ENCODE data around the gene MEAF6. TPM values are rescaled to one million over a fixed set of nuclear protein-coding genes. Genes with fewer than 3 reads are reported as not detected.

The MEAF6 gene
- total and polyA plus RNA-seq, 2 of the 8 experiments (the other 6 are each of a cell fraction or from before 2014, with no cell fraction given) = 23.0 to 38.8 TPM

DNA sequence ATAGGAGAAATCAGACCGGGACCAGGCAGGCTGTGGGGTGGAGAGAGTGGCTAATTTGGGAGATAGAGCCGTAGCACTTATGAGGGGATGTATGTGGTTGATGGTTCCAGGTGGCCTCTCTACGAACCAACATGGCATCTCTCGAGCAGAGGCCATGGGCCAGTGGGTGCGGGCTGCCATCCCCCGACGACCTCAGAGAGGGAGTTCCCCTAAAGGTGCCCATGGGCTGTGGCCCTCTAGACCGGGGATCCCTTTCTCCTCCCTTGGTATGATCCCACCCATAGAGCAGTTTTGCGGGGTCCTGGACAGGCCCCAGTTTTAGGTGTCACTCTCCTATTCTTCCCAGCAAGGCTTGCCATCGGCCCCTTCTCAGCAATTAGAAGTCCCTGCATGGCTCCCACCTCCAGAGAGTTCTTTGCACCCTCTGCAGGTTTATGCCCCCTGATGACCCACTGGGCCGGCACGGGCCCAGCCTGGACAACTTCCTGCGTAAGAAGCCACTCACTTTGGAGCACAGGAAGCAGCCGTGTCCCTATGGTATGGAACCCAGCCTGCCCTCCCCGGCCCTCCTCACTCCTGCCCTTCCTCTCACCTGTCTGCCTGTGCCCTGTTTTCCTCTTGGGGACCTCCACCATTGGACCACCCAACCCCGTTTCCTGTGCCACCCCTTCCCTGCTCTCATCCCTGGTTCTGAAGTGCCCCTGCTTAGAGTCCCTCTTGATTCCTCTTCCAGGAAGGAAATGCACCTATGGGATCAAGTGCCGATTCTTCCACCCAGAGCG is 32.4 kb downstream of the MEAF6 start:
- Histone ChIP-seq H4K20me1 (replicated peaks in 1 of 2; ENCODE audit: control insufficient read depth in 1 of 2, insufficient read depth in 2 of 2, low read length in 2 of 2) (peaks cover 4 to 10% of the 10 kb centered on the region in 2 experiments), H3K27me3 (replicated peaks in 1 of 4; ENCODE audit: control insufficient read depth in 3 of 4, extremely low read depth in 1 of 4, insufficient read depth in 3 of 4, low read length in 3 of 4) (no peaks in the 10 kb centered on the region), H4K8ac (ENCODE audit: extremely low read depth, insufficient read depth, low read length) (no peak overlapping the region), H3K56ac (replicated peaks; ENCODE audit: insufficient read length, low read depth, low read length) (no peak overlapping the region), H2AK5ac (ENCODE audit: low read depth, low read length) (no peak overlapping the region), H3K27ac (ENCODE audit: low read depth, low read length) (no peak overlapping the region), H4K5ac (ENCODE audit: insufficient read length, low read depth, low read length) (no peak overlapping the region), H2BK15ac (ENCODE audit: low read length) (no peak overlapping the region), H3K4ac (replicated peaks; ENCODE audit: insufficient read length, low read depth, low read length) (no peak overlapping the region), H3K23ac (ENCODE audit: insufficient read length) (no peak overlapping the region), H3K4me1 (replicated peaks in 1 of 4; ENCODE audit: control insufficient read depth in 3 of 4, insufficient read depth in 4 of 4, low read length in 3 of 4) (peaks cover 0 to 20% (median 10%) of the 10 kb centered on the region in 4 experiments; a peak in 6 of 7 replicates), H3K9me3 (ENCODE audit: insufficient read depth in 2 of 2, low read depth in 1 of 2, low read length in 1 of 2) (no peaks in the 10 kb centered on the region), H2BK120ac (replicated peaks; ENCODE audit: low read depth, low read length) (no peak overlapping the region), H3K14ac (ENCODE audit: insufficient read length) (no peak overlapping the region), H4K91ac (replicated peaks; ENCODE audit: insufficient read length, low read length) (no peak overlapping the region), H3K79me1 (ENCODE audit: low read depth, low read length) (peaks cover 8% of the 10 kb centered on the region; the same call in 1 of the 2 replicates), H3K4me3 (ENCODE audit: extremely low read depth in 1 of 4, insufficient read depth in 2 of 4, low read depth in 3 of 4, low read length in 4 of 4) (no peak overlapping the region), H3K23me2 (ENCODE audit: low read depth, low read length) (no peaks in the 10 kb centered on the region), H3K9ac (replicated peaks in 1 of 4; ENCODE audit: extremely low read depth in 1 of 4, low read depth in 3 of 4, low read length in 3 of 4) (no peak overlapping the region), H3K79me2 (ENCODE audit: control insufficient read depth in 1 of 2, insufficient read depth in 2 of 2, low read length in 2 of 2) (peaks cover 0 to 15% of the 10 kb centered on the region in 2 experiments; a peak in 2 of 4 replicates), H2AFZ (ENCODE audit: low read length) (no peak overlapping the region), H2BK5ac (ENCODE audit: low read depth, low read length) (no peak overlapping the region), H2BK12ac (ENCODE audit: low read depth, low read length) (no peak overlapping the region), H3K4me2 (ENCODE audit: insufficient read depth in 1 of 2, low read depth in 2 of 2, low read length in 2 of 2) (no peak overlapping the region), H2BK20ac (ENCODE audit: low read length) (no peak overlapping the region), H3K18ac (ENCODE audit: extremely low read depth, low read length) (no peak overlapping the region), H3K36me3 (ENCODE audit: control insufficient read depth in 2 of 4, insufficient read depth in 4 of 4, low read length in 3 of 4) (peaks cover 9 to 36% (median 26%) of the 10 kb centered on the region in 4 experiments; a peak in 7 of 8 replicates)
- DNase-seq (ENCODE audit: low read depth in 1 of 2, low spot score in 2 of 2) = no peak
- ChIA-PET POLR2A (ENCODE audit: partially characterized antibody) (interaction anchor here (1.0 to 5.6 kb wide), 3 partner anchors 6 to 80 kb away, joined by 3 to 68 read pairs (median 5); partner anchors contain the start of gene ZC3H12A), CTCF (ENCODE audit: partially characterized antibody) (interaction anchor here (0.8 to 21.7 kb wide), 3 partner anchors 12 to 29 kb away, joined by 3 to 382 read pairs (median 3); no protein-coding TSS in a partner anchor)
- FAIRE-seq = no peak
- TF ChIP-seq CHD1 (IDR thresholded peaks at IDR 0.05; ENCODE audit: low read depth, low read length) = no peak
- no peak for TF ChIP-seq RFX5 (IDR thresholded peaks at IDR 0.05; ENCODE audit: borderline replicate concordance, low read depth, low read length)
- WGBS, 2 experiments (ENCODE audit: extremely low coverage in 1 of 2, insufficient coverage in 1 of 2, insufficient read length in 1 of 2, insufficient replicate concordance in 2 of 2, low coverage in 1 of 2, low lambda C conversion rate in 2 of 2, missing lambda C conversion rate in 1 of 2) = 93% methylated on average over 17 of the region's 18 CpGs; no CpG with 5 or more reads in 1 of the 2 experiments
